Endodermal cell (in vitro differentiated cells): ENCODE data around the gene ZBTB1. TPM values are rescaled to one million over a fixed set of nuclear protein-coding genes. Genes with fewer than 3 reads are reported as not detected.

Experiments
- DNase-seq: peaks from one replicate; pipeline ENCODE4 v3.0.0-alpha.2; 2017
- H3K27ac ChIP-seq: 2 replicates; pipeline ENCODE4 v1.5.1; 2013; ENCODE audit warnings: mild to moderate bottlenecking, low read depth, low read length, moderate library complexity
- H3K27me3 ChIP-seq: 2 replicates; pipeline ENCODE4 v1.6.1; 2013; ENCODE audit warnings: mild to moderate bottlenecking, low read length, moderate library complexity; ENCODE audit not compliant: insufficient read depth, control insufficient read depth, poor library complexity, severe bottlenecking
- H3K36me3 ChIP-seq: 2 replicates; pipeline ENCODE4 v1.7.0; 2013; ENCODE audit warnings: mild to moderate bottlenecking, low read length, moderate library complexity; ENCODE audit not compliant: control insufficient read depth, insufficient read depth
- H3K4me1 ChIP-seq: one replicate; pipeline ENCODE4 v1.7.0; 2013; ENCODE audit warnings: low read length; ENCODE audit not compliant: control insufficient read depth, insufficient read depth
- H3K4me3 ChIP-seq: 2 replicates; pipeline ENCODE4 v1.5.1; 2013; ENCODE audit warnings: mild to moderate bottlenecking, low read length, moderate library complexity
- H3K9ac ChIP-seq: 2 replicates; pipeline ENCODE4 v1.6.1; 2013; ENCODE audit warnings: mild to moderate bottlenecking, low read length, moderate library complexity; ENCODE audit not compliant: poor library complexity, severe bottlenecking; ENCODE audit errors: extremely low read depth
- H3K9me3 ChIP-seq: 2 replicates; pipeline ENCODE4 v1.6.1; 2013; ENCODE audit warnings: mild to moderate bottlenecking, low read length, moderate library complexity; ENCODE audit not compliant: control insufficient read depth
- H3K27ac Mint-ChIP-seq: 2 replicates; pipeline ENCODE4 v1.8.0; 2020; ENCODE audit warnings: mixed read lengths
- H3K27me3 Mint-ChIP-seq: 2 replicates; pipeline ENCODE4 v1.8.0; 2021; ENCODE audit warnings: mild to moderate bottlenecking, mixed read lengths; ENCODE audit not compliant: insufficient read depth
- H3K36me3 Mint-ChIP-seq: 2 replicates; pipeline ENCODE4 v1.8.0; 2020; ENCODE audit warnings: low read depth, mixed read lengths
- H3K4me1 Mint-ChIP-seq: 2 replicates; pipeline ENCODE4 v1.8.0; 2020; ENCODE audit warnings: mixed read lengths
- H3K4me3 Mint-ChIP-seq: 2 replicates; pipeline ENCODE4 v1.8.0; 2020; ENCODE audit warnings: mild to moderate bottlenecking, moderate library complexity, mixed read lengths
- H3K9me3 Mint-ChIP-seq: 2 replicates; pipeline ENCODE4 v1.8.0; 2020; ENCODE audit warnings: mild to moderate bottlenecking, mixed read lengths
- WGBS, 2 experiments: methylation state at CpG; one replicate each; pipeline versions ENCODE4 v1.1.5 to v1.1.7; 2013; ENCODE audit warnings: missing lambda C conversion rate in 2 of 2, mixed read lengths in 1 of 2; ENCODE audit not compliant: insufficient coverage in 1 of 2, insufficient read length in 1 of 2; 5-methylcytosine and 5-hydroxymethylcytosine counted together
- total RNA-seq, 2 donors: library from RNA; stranded (reverse); fragmentation: NEBNext Ultra II Directional in 1 of 2; extraction: Animal tissue kit (Norgen Biotek cat#: 25700) in 1 of 2; gene quantifications; 2 replicates in 1 of 2; 3 replicates in 1 of 2; pipeline ENCODE4 v1.2.1, GENCODE V29; 2021
- TF ChIP-seq, protein P1 (sequence below): fragments of 200-600 bp; sonication (generic); conservative IDR thresholded peaks from 2 replicates; pipeline ENCODE4 v1.5.0; 2021; ENCODE audit warnings: antibody characterized with exemption, mild to moderate bottlenecking

Gene ZBTB1
- total RNA-seq, 2 donors from 2014 or later = 31.0 to 32.4 TPM

DNA sequence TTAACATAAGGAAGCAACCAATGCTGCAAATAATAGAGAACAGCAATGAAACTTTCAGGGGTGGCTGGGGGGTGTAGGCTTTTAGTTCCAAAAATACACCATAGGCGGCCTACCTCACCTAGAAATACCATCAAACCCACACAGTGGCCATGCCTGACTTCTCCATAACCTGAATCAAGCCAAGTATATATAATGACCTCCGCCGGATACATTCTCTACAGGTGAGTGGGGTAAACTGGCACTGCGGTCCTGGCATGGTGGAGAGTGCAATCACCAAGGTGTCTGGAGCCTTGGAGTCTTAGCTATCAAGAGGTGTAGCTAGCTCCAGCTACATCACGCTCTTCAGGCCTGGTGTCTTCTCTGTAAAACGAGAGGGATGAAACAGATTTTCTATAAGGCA, 2.1 kb upstream of the ZBTB1 start:
- Mint-ChIP-seq H3K4me1 (peaks cover 41% of the 10 kb centered on the region), H3K4me3 (peak overlapping the region; percentile 80), H3K27ac (peak overlapping the region; percentile 91), H3K36me3 (peaks cover 17% of the 10 kb centered on the region), H3K9me3 (no peaks in the 10 kb centered on the region), H3K27me3 (no peaks in the 10 kb centered on the region)
- H3K36me3 ChIP-seq = peaks cover 3% of the 10 kb centered on the region
- H3K4me1 ChIP-seq = peaks cover 19% of the 10 kb centered on the region
- H3K4me3 ChIP-seq = peak overlapping the region; percentile 93
- TF ChIP-seq, protein P1, sequence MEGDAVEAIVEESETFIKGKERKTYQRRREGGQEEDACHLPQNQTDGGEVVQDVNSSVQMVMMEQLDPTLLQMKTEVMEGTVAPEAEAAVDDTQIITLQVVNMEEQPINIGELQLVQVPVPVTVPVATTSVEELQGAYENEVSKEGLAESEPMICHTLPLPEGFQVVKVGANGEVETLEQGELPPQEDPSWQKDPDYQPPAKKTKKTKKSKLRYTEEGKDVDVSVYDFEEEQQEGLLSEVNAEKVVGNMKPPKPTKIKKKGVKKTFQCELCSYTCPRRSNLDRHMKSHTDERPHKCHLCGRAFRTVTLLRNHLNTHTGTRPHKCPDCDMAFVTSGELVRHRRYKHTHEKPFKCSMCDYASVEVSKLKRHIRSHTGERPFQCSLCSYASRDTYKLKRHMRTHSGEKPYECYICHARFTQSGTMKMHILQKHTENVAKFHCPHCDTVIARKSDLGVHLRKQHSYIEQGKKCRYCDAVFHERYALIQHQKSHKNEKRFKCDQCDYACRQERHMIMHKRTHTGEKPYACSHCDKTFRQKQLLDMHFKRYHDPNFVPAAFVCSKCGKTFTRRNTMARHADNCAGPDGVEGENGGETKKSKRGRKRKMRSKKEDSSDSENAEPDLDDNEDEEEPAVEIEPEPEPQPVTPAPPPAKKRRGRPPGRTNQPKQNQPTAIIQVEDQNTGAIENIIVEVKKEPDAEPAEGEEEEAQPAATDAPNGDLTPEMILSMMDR = no peak
- H3K27ac ChIP-seq = no peak overlapping the region
- DNase-seq = no peak
- no peaks in the 10 kb centered on the region for H3K9me3 ChIP-seq
- WGBS, 2 experiments = 75 to 79% methylated on average over 5 to 6 of the region's 6 CpGs
- no peaks in the 10 kb centered on the region for H3K27me3 ChIP-seq
- H3K9ac ChIP-seq = peak overlapping the region; percentile 73

DNA sequence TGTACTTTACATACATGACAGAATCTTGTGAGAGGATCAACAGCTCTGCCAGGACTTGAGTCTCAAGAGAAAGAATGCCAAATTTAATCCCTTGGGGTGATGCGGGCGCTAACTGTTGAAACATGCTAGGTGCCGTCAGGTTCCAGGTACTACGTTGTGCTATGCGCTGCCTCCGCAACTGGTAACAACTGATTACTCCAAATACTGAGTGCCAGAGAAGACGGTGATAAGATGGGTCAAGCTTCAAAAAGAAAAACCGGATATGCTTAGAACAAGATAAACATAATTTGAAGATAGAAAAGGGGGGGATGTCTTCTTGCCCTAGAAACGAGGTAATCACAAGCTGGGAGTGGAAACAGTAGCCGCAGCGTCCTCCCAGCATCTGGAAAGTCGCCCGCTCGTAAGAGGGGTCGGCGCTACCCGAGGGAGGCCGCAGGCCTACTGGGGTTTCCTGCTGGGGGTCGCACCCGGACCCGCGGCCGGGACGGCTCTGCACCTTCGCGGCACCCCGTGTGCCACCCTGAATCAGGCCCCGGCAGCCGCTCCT, 1.6 kb upstream of the ZBTB1 start:
- peak overlapping the region; percentile 80 for H3K4me3 Mint-ChIP-seq

DNA sequence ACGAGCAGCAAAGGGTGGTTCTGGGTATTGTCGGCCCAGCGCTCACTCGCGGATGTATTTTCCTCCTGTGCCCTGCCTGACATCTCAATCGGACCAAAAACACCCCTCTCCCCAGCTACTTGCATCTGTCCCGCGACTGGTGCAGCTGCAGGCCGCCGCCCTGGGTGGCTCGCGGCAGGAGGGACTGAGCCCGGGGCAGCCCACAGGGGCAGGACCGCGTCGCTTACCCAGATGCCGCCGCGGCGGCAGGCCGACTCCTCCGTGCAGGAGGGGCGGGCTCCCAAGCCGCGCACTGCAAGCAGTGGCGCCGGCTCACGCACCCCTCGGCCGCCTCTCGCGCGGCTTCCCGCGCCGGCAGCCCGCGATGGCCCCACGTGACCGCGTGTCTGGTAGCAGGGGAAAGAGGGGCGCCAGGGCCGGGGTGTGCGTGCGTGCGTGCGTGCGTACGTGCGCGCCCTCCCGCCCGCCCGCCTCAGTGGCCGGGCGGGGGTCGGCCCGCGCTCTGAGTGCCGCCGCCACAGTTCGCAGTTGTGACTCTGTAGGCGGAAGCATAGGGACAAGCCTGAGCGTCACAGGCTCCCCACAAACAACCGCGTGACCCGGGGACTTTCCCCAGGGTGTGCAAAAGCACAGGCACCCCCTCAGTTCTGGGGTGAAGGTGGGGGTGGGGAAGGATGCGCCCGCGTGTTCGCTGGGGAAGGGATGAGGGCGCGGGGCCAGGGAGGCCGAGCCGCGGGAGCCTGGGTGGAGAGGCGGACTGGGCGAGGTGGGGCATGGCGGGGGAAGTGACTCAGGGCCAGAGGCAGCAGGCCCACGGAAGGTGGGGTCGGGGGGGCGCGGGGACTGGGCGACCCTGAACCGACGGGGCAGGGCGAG, 898 bp upstream of the ZBTB1 start, which contains the start of gene ZBTB25:
TSS of gene ZBTB25 (minus strand) at position 405 of the 876 bp plus-strand sequence. CDS start 13,305 bp downstream, outside the sequence.
- peak within 1 kb of the TSS; percentile 99 for H3K27ac Mint-ChIP-seq
- TF ChIP-seq, protein P1 = no peak
- Histone ChIP-seq H3K27ac (peak within 1 kb of the TSS; percentile 99), H3K27me3 (no peaks in the 10 kb centered on the region), H3K9me3 (no peaks in the 10 kb centered on the region), H3K4me1 (peaks cover 21% of the 10 kb centered on the region), H3K36me3 (no peaks in the 10 kb centered on the region), H3K9ac (peak within 1 kb of the TSS; percentile 99), H3K4me3 (peak within 1 kb of the TSS; percentile 93)
- no peaks in the 10 kb centered on the region for H3K27me3 Mint-ChIP-seq
- peaks cover 52% of the 10 kb centered on the region for H3K4me1 Mint-ChIP-seq
- DNase-seq = peak; percentile 96
- H3K9me3 Mint-ChIP-seq = no peaks in the 10 kb centered on the region
- peak within 1 kb of the TSS; percentile 80 for H3K4me3 Mint-ChIP-seq
- H3K36me3 Mint-ChIP-seq = peaks cover 10% of the 10 kb centered on the region
- 0 to 2% methylated on average over 8 to 87 of the region's 87 CpGs for WGBS, 2 experiments

More for the DNA sequence above, 1.6 kb upstream of the ZBTB1 start:
- H3K9ac ChIP-seq = peak overlapping the region; percentile 73
- peaks cover 3% of the 10 kb centered on the region for H3K36me3 ChIP-seq
- 7 to 11% methylated on average over 21 to 29 of the region's 29 CpGs for WGBS, 2 experiments
- H3K9me3 Mint-ChIP-seq = no peaks in the 10 kb centered on the region
- H3K9me3 ChIP-seq = no peaks in the 10 kb centered on the region
- TF ChIP-seq, protein P1 = no peak
- no peaks in the 10 kb centered on the region for H3K27me3 ChIP-seq
- H3K4me1 ChIP-seq = peaks cover 21% of the 10 kb centered on the region
- H3K27ac Mint-ChIP-seq = peak overlapping the region; percentile 91
- peak; percentile 62 for DNase-seq
- H3K27me3 Mint-ChIP-seq = no peaks in the 10 kb centered on the region
- H3K4me1 Mint-ChIP-seq = peaks cover 46% of the 10 kb centered on the region
- H3K27ac ChIP-seq = peak overlapping the region; percentile 86
- H3K36me3 Mint-ChIP-seq = peaks cover 13% of the 10 kb centered on the region
- H3K4me3 ChIP-seq = peak overlapping the region; percentile 93
